ENCODE measurements around the gene MED29.
"Not testable (repeated sequence)": the region's sequence is repeated elsewhere in the genome, so short reads cannot be mapped to it uniquely, and the experiment has no call there.

Gene MED29

GRCh38 chr19:39370735-39371134, 20.4 kb upstream of the MED29 start:
- DNase-seq (ENCODE audit: low read depth), result no peak

- no peak for DNase-seq (ENCODE audit: low read depth)
These were observed 19.0 kb upstream of the MED29 start for GRCh38 chr19:39372047-39372802.

- DNase-seq (ENCODE audit: low read depth), result no peak
These were observed 18.2 kb upstream of the MED29 start for GRCh38 chr19:39372941-39373340.

GRCh38 chr19:39375929-39376328, 15.2 kb upstream of the MED29 start:
- DNase-seq (ENCODE audit: low read depth), result no peak

- no peak for DNase-seq (ENCODE audit: low read depth)
These were observed 13.5 kb upstream of the MED29 start for GRCh38 chr19:39377373-39378362.

- DNase-seq (ENCODE audit: low read depth), result not testable (repeated sequence)
These were observed 11.8 kb upstream of the MED29 start for GRCh38 chr19:39379366-39379765.

GRCh38 chr19:39379865-39380396, 11.2 kb upstream of the MED29 start:
- no peak for DNase-seq (ENCODE audit: low read depth)

- DNase-seq (ENCODE audit: low read depth), result no peak
These were observed 10.4 kb upstream of the MED29 start for GRCh38 chr19:39380521-39381502.

- no peak for DNase-seq (ENCODE audit: low read depth)
These were observed 9.1 kb upstream of the MED29 start for GRCh38 chr19:39381910-39382611.

- no peak for DNase-seq (ENCODE audit: low read depth)
These were observed 8.0 kb upstream of the MED29 start for GRCh38 chr19:39382991-39383828.

- DNase-seq (ENCODE audit: low read depth), result no peak
These were observed 6.2 kb upstream of the MED29 start for GRCh38 chr19:39384839-39385568.

- no peak for DNase-seq (ENCODE audit: low read depth)
These were observed 5.4 kb upstream of the MED29 start for GRCh38 chr19:39385629-39386411.

- no peak for DNase-seq (ENCODE audit: low read depth)
These were observed 4.6 kb upstream of the MED29 start for GRCh38 chr19:39386557-39386956.

GRCh38 chr19:39388657-39389056, 2.5 kb upstream of the MED29 start:
- no peak for DNase-seq (ENCODE audit: low read depth)

GRCh38 chr19:39389631-39390414, 1.4 kb upstream of the MED29 start:
- DNase-seq (ENCODE audit: low read depth), result no peak

- DNase-seq (ENCODE audit: low read depth), result no peak
These were observed 777 bp upstream of the MED29 start for GRCh38 chr19:39390451-39390750.

- DNase-seq (ENCODE audit: low read depth), result peak; percentile 94
These were observed 6.5 kb downstream of the MED29 start for GRCh38 chr19:39397360-39398296.

Data from stimulated activated CD8-positive, alpha-beta memory T cell treated with anti-CD3 and anti-CD28 coated beads, Interleukin-15, amount 100 ng/mL, for 1 hour (primary cell).